Bronchial epithelial cell (primary cell): ENCODE results near the gene TAOK3. TPM values are rescaled to one million over a fixed set of nuclear protein-coding genes. Genes with fewer than 3 reads are reported as not detected.

Experiments
- DNase-seq: peaks from one replicate; pipeline ENCODE4 v3.0.0-alpha.2; 2010; ENCODE audit warnings: low read depth
- FAIRE-seq: peaks from 2 replicates; lab custom pipeline; 2011; peaks lifted over from hg19 to GRCh38; lab: Jason Lieb, UNC
- H3K27me3 ChIP-seq: 2 replicates; pipeline ENCODE4 v1.5.1; 2011; ENCODE audit warnings: low read length; ENCODE audit not compliant: control insufficient read depth, insufficient read depth
- H3K36me3 ChIP-seq: 2 replicates; pipeline ENCODE4 v1.5.1; 2011; ENCODE audit warnings: low read length; ENCODE audit not compliant: control insufficient read depth, insufficient read depth
- H3K4me3 ChIP-seq: 2 replicates; pipeline ENCODE4 v1.5.1; 2011; ENCODE audit warnings: mild to moderate bottlenecking, low read depth, low read length, control low read depth
- total RNA-seq: library from RNA; depleted of rRNA; stranded (reverse); fragments of >200 nt; gene quantifications from 2 replicates; pipeline ENCODE4 v1.2.1, GENCODE V29; 2014
- TF ChIP-seq, protein P1 (sequence below): IDR thresholded peaks from 2 replicates; pipeline ENCODE4 v1.5.1; 2011; ENCODE audit warnings: mild to moderate bottlenecking, moderate library complexity, low read length, control low read depth, inconsistent platforms; ENCODE audit not compliant: insufficient read depth, severe bottlenecking

Gene TAOK3
- total RNA-seq, 1 donor from 2014 or later, result 25.3 TPM

- no peak for DNase-seq
- no peaks in the 10 kb centered on the region for H3K27me3 ChIP-seq
- H3K36me3 ChIP-seq, result no peaks in the 10 kb centered on the region
- FAIRE-seq, result no peak
- TF ChIP-seq, protein P1, sequence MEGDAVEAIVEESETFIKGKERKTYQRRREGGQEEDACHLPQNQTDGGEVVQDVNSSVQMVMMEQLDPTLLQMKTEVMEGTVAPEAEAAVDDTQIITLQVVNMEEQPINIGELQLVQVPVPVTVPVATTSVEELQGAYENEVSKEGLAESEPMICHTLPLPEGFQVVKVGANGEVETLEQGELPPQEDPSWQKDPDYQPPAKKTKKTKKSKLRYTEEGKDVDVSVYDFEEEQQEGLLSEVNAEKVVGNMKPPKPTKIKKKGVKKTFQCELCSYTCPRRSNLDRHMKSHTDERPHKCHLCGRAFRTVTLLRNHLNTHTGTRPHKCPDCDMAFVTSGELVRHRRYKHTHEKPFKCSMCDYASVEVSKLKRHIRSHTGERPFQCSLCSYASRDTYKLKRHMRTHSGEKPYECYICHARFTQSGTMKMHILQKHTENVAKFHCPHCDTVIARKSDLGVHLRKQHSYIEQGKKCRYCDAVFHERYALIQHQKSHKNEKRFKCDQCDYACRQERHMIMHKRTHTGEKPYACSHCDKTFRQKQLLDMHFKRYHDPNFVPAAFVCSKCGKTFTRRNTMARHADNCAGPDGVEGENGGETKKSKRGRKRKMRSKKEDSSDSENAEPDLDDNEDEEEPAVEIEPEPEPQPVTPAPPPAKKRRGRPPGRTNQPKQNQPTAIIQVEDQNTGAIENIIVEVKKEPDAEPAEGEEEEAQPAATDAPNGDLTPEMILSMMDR, result no peak
- H3K4me3 ChIP-seq, result no peak overlapping the region
Observed at GRCh38 chr12:118304093-118304492, 68.6 kb downstream of the TAOK3 start.

DNA sequence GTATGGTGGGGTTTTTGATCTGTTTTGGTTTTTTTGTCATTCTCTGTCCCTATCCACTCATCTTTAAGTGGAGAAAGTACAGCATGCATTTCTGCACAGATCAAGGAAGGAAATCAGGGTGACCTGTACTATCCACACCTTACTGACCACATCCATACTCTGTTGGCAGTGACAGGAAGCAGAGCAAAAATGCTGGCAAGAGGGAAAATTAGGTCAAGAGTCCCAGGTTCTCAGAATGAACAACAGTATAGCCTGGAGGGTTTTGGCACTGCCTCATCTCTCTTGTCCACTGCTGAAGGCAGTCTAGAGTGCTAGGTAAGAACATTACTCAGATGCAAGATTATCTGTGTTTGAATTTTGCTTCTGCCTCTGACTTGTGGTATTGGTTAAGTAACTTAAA is 70.7 kb downstream of the TAOK3 start:
- Histone ChIP-seq H3K4me3 (no peak overlapping the region), H3K27me3 (no peaks in the 10 kb centered on the region), H3K36me3 (no peaks in the 10 kb centered on the region)
- DNase-seq, result peak; percentile 74
- TF ChIP-seq, protein P1, result no peak
- FAIRE-seq, result no peak

DNA sequence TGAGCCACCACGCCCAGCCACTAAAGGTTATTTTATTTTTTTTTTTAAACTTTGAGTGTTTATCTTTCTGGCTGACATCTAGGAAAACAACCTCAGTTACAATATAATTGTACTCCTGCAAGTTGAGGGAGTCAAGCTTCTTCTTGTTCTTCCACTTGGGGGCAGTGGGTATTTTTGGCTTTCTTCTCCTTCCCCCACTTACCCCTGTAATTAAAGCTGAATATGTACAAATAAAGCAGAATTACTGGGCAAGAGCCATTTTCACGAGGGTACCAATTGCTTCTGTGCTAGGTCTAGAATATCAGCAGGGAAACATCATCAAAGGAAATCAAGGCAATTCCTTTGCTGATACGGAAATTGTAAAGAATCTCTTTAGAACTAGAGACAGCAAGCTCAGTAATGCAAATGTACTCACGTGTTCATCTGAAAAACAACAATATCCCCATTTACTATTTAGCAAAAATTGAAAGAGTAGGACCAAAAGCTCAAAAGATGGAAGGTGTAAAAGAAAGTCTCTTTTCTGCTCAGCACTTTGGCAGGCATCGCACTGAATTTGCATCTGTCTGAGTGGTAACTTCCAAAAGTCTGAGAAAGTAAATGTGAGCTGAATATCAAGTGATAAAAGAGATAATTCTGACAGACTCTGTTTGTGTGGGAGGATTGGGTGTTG is 72.8 kb downstream of the TAOK3 start:
- TF ChIP-seq, protein P1, result no peak
- H3K36me3 ChIP-seq, result no peaks in the 10 kb centered on the region
- no peak for DNase-seq
- H3K27me3 ChIP-seq, result no peaks in the 10 kb centered on the region
- no peak overlapping the region for H3K4me3 ChIP-seq
- no peak for FAIRE-seq

- TF ChIP-seq, protein P1, result no peak
- Histone ChIP-seq H3K36me3 (no peaks in the 10 kb centered on the region), H3K4me3 (no peak overlapping the region), H3K27me3 (no peaks in the 10 kb centered on the region)
- FAIRE-seq (no peak), DNase-seq (no peak)
Observed at GRCh38 chr12:118297284-118297683, 75.4 kb downstream of the TAOK3 start.

- FAIRE-seq, result no peak
- Histone ChIP-seq H3K4me3 (no peak overlapping the region), H3K36me3 (no peaks in the 10 kb centered on the region), H3K27me3 (no peaks in the 10 kb centered on the region)
- DNase-seq, result no peak
- TF ChIP-seq, protein P1, result no peak
Observed at GRCh38 chr12:118292836-118293235, 79.9 kb downstream of the TAOK3 start.

- H3K27me3 ChIP-seq, result no peaks in the 10 kb centered on the region
- FAIRE-seq, result no peak
- no peak for DNase-seq
- no peak overlapping the region for H3K4me3 ChIP-seq
- TF ChIP-seq, protein P1, result no peak
- no peaks in the 10 kb centered on the region for H3K36me3 ChIP-seq
Observed at GRCh38 chr12:118290130-118290529, 82.6 kb downstream of the TAOK3 start.
